Left ventricle myocardium inferior (tissue), 1 donor: ENCODE results near the gene CDKN1A. TPM values are rescaled to one million over a fixed set of nuclear protein-coding genes. Genes with fewer than 3 reads are reported as not detected.
A peak's percentile ranks its signal among the peaks of the same experiment; 100 is the strongest.

Experiments
- DNase-seq: peaks from one replicate; pipeline ENCODE4 v3.0.0-alpha.2; 2020
- H3K27ac ChIP-seq: fragments of 200-600 bp; replicated peaks from 2 replicates; pipeline ENCODE4 v1.8.0; 2021
- H3K27me3 ChIP-seq: fragments of 200-600 bp; 2 replicates; pipeline ENCODE4 v1.8.0; 2021; ENCODE audit warnings: low read depth
- H3K36me3 ChIP-seq: fragments of 200-600 bp; 2 replicates; pipeline ENCODE4 v1.8.0; 2021
- H3K4me1 ChIP-seq: fragments of 200-600 bp; 2 replicates; pipeline ENCODE4 v1.8.0; 2021
- H3K4me3 ChIP-seq: fragments of 200-600 bp; 2 replicates; pipeline ENCODE4 v1.8.0; 2021; ENCODE audit warnings: mild to moderate bottlenecking, moderate library complexity
- H3K9me3 ChIP-seq: fragments of 200-600 bp; replicated peaks from 2 replicates; pipeline ENCODE4 v1.8.0; 2021
- intact Hi-C: fragments of 100-400 bp; cut with micrococcal nuclease; formaldehyde crosslinking; loops from one replicate; pipeline ENCODE4 v1.11.0; 2022
- total RNA-seq: library from RNA; stranded (reverse); fragmentation: NEBNext Ultra II Directional; extraction: Animal tissue kit (Norgen Biotek cat#: 25700); gene quantifications from one replicate; pipeline ENCODE4 v1.2.1, GENCODE V29; 2021
- TF ChIP-seq, protein P1 (sequence below): fragments of 200-600 bp; IDR thresholded peaks from 2 replicates; pipeline ENCODE4 v1.8.0; 2021; ENCODE audit warnings: antibody characterized with exemption, mild to moderate bottlenecking, borderline replicate concordance
- donor health status: DM: no; HTN: yes; CAD: no; lungs with severe emphysema.

CDKN1A gene
- total RNA-seq, 1 donor from 2014 or later: 67.2 TPM

DNA sequence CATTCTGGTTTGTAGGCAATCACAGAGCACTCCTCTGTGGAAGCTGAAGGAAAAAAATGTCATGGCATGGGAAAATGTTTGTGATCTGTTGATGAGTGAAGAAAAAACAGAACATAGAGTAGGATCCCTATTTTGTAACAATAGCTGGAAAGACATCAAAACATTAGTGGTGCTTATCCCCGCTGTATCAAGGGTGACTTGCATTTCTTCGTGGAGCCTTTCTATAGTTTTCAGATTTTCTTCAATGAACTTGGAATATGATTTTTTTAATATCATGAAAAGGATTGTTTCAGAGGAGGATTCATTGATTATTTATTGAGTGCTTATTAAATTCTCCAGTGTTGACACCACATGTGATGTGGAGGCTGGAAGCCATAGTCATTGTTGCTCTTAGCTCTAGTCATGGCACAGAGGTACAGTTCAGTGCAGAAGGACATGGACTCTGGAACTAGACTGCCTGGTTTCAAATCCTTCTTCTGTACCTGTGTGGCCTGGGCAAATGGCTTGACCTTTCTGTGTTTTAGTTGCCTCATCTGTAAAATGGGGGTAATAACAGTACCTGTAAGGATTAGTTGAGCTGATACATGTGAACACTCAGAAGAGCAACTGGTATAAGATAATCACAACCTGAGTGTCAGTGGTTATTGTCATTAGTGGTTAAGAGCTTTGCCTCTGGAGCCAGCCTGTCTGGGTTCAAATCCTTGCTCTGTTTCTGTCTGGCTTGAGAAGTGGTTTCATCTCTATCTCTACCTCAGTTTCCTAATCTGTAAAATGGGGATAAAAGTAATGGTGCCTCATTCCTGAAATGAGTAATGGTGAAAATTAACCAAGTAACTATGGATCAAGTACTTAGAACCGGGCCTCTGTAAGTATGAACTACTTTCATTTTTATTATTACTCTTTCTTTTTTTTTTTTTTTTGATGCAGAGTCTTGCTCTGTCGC is 14.7 kb upstream of the CDKN1A start:
- Histone ChIP-seq H3K9me3 (no peaks in the 10 kb centered on the region), H3K27me3 (no peaks in the 10 kb centered on the region), H3K36me3 (no peaks in the 10 kb centered on the region), H3K4me3 (no peak overlapping the region), H3K4me1 (peaks cover 34% of the 10 kb centered on the region), H3K27ac (no peak overlapping the region)
- TF ChIP-seq, protein P1, sequence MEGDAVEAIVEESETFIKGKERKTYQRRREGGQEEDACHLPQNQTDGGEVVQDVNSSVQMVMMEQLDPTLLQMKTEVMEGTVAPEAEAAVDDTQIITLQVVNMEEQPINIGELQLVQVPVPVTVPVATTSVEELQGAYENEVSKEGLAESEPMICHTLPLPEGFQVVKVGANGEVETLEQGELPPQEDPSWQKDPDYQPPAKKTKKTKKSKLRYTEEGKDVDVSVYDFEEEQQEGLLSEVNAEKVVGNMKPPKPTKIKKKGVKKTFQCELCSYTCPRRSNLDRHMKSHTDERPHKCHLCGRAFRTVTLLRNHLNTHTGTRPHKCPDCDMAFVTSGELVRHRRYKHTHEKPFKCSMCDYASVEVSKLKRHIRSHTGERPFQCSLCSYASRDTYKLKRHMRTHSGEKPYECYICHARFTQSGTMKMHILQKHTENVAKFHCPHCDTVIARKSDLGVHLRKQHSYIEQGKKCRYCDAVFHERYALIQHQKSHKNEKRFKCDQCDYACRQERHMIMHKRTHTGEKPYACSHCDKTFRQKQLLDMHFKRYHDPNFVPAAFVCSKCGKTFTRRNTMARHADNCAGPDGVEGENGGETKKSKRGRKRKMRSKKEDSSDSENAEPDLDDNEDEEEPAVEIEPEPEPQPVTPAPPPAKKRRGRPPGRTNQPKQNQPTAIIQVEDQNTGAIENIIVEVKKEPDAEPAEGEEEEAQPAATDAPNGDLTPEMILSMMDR: no peak
- no peak for DNase-seq
- intact Hi-C loops: no loop called here

DNA sequence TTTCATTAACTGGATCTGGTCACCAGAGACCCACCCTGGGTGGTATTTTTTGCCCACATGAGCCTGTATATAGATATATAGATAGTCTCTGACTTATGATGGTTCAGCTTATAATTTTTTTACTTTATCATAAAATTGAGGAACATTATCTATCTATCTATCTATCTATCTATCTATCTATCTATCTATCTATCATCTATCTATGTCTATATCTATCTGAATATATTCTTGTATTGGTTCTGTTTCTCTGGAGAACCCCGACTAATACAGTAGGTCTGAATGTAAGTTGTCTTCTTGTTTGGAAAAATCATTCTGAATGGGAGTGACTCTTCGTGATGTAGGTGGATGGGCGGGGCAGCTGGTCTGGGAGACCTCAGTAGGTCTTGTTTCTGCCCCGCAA is 13.3 kb upstream of the CDKN1A start:
- Histone ChIP-seq H3K4me3 (no peak overlapping the region), H3K27me3 (no peaks in the 10 kb centered on the region), H3K4me1 (peaks cover 33% of the 10 kb centered on the region), H3K36me3 (no peaks in the 10 kb centered on the region), H3K27ac (no peak overlapping the region), H3K9me3 (no peaks in the 10 kb centered on the region)
- intact Hi-C loops: no loop called here
- TF ChIP-seq, protein P1: no peak
- DNase-seq: no peak

DNA sequence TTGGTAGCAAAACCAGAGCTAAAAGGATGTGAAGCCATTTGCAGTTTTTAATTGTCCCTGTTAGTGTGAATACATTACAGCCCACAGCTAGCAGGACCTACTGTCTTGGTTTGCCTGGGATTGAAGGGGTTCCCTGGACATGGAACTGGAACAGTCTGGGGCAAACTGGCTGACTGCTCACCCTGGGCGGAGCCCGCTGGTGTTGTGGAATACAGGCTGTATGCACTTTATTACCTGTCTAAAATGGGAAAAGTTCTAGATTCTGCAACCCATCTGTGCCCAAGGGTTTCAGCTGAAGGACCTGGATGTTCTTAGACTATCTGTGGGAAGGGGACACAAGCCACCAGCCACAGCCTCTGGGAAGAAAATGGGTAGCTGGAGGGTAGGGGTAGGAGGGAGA is 12.2 kb upstream of the CDKN1A start:
- H3K27ac ChIP-seq: no peak overlapping the region
- no peaks in the 10 kb centered on the region for H3K27me3 ChIP-seq
- no peaks in the 10 kb centered on the region for H3K36me3 ChIP-seq

DNA sequence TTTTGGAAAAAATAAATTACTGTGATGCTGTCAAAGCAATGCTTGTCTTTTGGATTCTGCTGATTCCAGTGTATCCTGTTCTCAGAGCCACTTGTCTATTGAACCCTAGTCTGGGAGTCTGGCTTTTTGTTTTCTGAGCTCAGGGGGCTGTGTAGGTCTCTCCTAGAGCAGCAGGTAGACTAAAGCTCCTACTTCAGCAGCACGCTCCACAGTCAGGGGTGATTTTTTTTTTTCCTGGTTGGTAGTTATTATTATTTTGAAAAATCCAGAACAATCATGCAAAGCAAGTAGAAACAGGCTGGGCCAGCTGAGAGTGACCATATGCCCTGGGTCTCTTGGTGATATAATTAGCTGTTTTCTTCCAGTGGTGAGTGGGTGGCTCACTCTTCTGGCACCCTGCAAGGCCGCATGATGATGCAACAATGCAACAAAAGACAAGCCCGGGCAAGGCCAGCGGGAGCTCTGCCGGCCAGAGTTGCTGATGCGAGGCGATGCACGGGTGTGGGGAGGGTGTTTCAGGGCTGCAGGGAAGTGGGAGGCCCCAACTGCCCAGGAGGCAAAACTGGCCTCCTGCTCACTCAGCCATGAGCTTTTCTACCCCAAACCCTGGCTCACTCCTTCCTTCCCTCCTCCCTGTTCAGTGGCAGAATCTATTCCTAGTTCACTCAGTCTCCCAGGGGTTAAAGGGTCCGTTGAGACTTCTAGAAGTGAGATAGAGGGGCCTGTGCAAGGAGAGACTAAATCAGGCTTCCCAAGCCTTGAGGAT is 11.5 kb upstream of the CDKN1A start:
- no peak overlapping the region for H3K4me3 ChIP-seq
- peak overlapping the region; percentile 59 for H3K27ac ChIP-seq
- TF ChIP-seq, protein P1: no peak
- intact Hi-C loops: no loop called here
- peak; percentile 75 for DNase-seq
- no peaks in the 10 kb centered on the region for H3K36me3 ChIP-seq
- peaks cover 22% of the 10 kb centered on the region for H3K4me1 ChIP-seq
- no peaks in the 10 kb centered on the region for H3K9me3 ChIP-seq
- H3K27me3 ChIP-seq: no peaks in the 10 kb centered on the region

More for the DNA sequence above, 12.2 kb upstream of the CDKN1A start:
- H3K4me3 ChIP-seq: no peak overlapping the region
- no peak for DNase-seq
- H3K4me1 ChIP-seq: peaks cover 22% of the 10 kb centered on the region
- intact Hi-C loops: no loop called here
- H3K9me3 ChIP-seq: no peaks in the 10 kb centered on the region
- TF ChIP-seq, protein P1: no peak

DNA sequence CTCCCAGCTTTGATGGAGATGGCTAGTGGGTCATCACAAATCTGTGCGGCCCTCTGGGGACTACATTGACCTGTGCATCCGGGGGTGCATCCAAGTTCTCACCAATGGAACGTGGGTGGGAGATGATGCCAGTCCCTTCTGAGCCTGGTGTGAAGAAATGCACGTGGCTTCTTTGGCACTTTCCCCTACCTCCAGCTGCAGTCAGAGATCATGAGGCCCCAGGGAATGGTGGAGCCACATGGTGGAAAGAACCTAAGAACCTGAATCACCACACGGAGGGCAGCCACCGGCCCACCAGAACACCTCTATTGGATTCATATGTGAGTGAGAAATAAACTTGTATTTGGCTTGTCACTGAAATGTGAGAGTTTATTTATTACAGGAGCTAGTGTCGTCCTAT is 9.9 kb upstream of the CDKN1A start:
- Histone ChIP-seq H3K9me3 (no peaks in the 10 kb centered on the region), H3K36me3 (no peaks in the 10 kb centered on the region), H3K4me1 (peaks cover 22% of the 10 kb centered on the region), H3K27ac (no peak overlapping the region), H3K27me3 (no peaks in the 10 kb centered on the region), H3K4me3 (no peak overlapping the region)
- DNase-seq: no peak
- intact Hi-C loops: no loop called here
- TF ChIP-seq, protein P1: no peak
